HepG2 (cell line): ENCODE measurements around the gene NODAL.

Source experiments
- BRF2 ChIP-seq: sonication (generic); formaldehyde crosslinking; IDR thresholded peaks from 2 replicates; pipeline ENCODE4 v1.8.1; 2022; ENCODE audit warnings: mild to moderate bottlenecking, missing genetic modification reagents
- CEBPB ChIP-seq: IDR thresholded peaks from 2 replicates; pipeline ENCODE4 v1.6.1; 2011; ENCODE audit warnings: low read depth, low read length, improper control_type of control experiment, borderline replicate concordance
- CHD2 ChIP-seq: IDR thresholded peaks from 2 replicates; pipeline ENCODE4 v1.6.1; 2011; ENCODE audit warnings: low read depth, low read length, improper control_type of control experiment
- CTCF ChIP-seq: sonication (generic); formaldehyde crosslinking; IDR thresholded peaks from 2 replicates; pipeline ENCODE4 v1.5.0; 2020; ENCODE audit warnings: mild to moderate bottlenecking, missing genetic modification reagents, moderate library complexity
- JUND ChIP-seq: sonication (generic); formaldehyde crosslinking; IDR thresholded peaks from 2 replicates; pipeline ENCODE4 v1.8.0; 2022; ENCODE audit warnings: mild to moderate bottlenecking, missing genetic modification reagents
- MAFK ChIP-seq, 2 experiments: IDR thresholded peaks in 1 of 2; conservative IDR thresholded peaks in 1 of 2; 2 replicates each; pipeline ENCODE4 v1.6.1; 2011; ENCODE audit warnings: improper control_type of control experiment in 2 of 2, low read length in 2 of 2
- MAX ChIP-seq: IDR thresholded peaks from 2 replicates; pipeline ENCODE4 v1.6.1; 2012; ENCODE audit warnings: inconsistent platforms
- NCOR1 ChIP-seq: fragments of 200-600 bp; sonication (generic); IDR thresholded peaks from 2 replicates; pipeline ENCODE4 v1.7.0; 2017; ENCODE audit warnings: antibody characterized with exemption, low read length, borderline replicate concordance
- POLR2G ChIP-seq: fragments of 200-400 bp; formaldehyde crosslinking; IDR thresholded peaks from 2 replicates; pipeline ENCODE4 v1.6.1; 2018; ENCODE audit warnings: mild to moderate bottlenecking, low read depth, low read length, moderate library complexity
- RARG ChIP-seq: sonication (generic); formaldehyde crosslinking; IDR thresholded peaks from 2 replicates; pipeline ENCODE4 v1.4.0; 2020; ENCODE audit warnings: low read depth, mild to moderate bottlenecking, missing genetic modification reagents
- SP2 ChIP-seq: sonication (generic); formaldehyde crosslinking; IDR thresholded peaks from 2 replicates; pipeline ENCODE4 v1.5.1; 2020; ENCODE audit warnings: mild to moderate bottlenecking, missing genetic modification reagents
- TFAP4 ChIP-seq: sonication (generic); IDR thresholded peaks from 2 replicates; pipeline ENCODE4 v1.6.1; 2016; ENCODE audit warnings: low read depth, borderline replicate concordance
- ZHX1 ChIP-seq: sonication (generic); formaldehyde crosslinking; IDR thresholded peaks from 2 replicates; pipeline ENCODE4 v1.8.1; 2022; ENCODE audit warnings: low read depth, mild to moderate bottlenecking, missing genetic modification reagents

GRCh38 chr10:70412356-70412755 lies 29.1 kb downstream of the NODAL start:
- TF ChIP-seq SP2 (CRISPR knock-in tag) (no peak), MAX (no peak), CEBPB (no peak), MAFK (conservative IDR thresholded peaks at IDR 0.05 in 1 of 2, IDR thresholded peaks at IDR 0.05 in 1 of 2; ENCODE audit: low read length in 2 of 2) (no peak), CHD2 (no peak), CTCF (CRISPR knock-in tag) (no peak), BRF2 (CRISPR knock-in tag) (no peak), JUND (CRISPR knock-in tag) (no peak), NCOR1 (no peak), TFAP4 (no peak), RARG (no peak), POLR2G (no peak), ZHX1 (CRISPR knock-in tag) (no peak)
